DMS153 treated with DMSO at 0.1 percent for 48 hours (cell line): Measurements from ENCODE around the gene HRNR.
"Not testable (repeated sequence)": the region's sequence is repeated elsewhere in the genome, so short reads cannot be mapped to it uniquely, and the experiment has no call there.

Experiments used
- DNase-seq: peaks from one replicate; lab custom pipeline; 2025; ENCODE audit not compliant: unreplicated experiment; lab: John Stamatoyannopoulos, UW

The HRNR gene

GRCh38 chr1:152224093-152224492, at the start of gene HRNR:
TSS of gene HRNR (minus strand) at chr1:152224193. CDS start at chr1:152223253, 940 bp downstream.
- DNase-seq, result no peak

GRCh38 chr1:152256394-152256793, 32.4 kb upstream of the HRNR start:
- DNase-seq, result not testable (repeated sequence)

- no peak for DNase-seq
These were observed 28.2 kb upstream of the HRNR start for GRCh38 chr1:152252157-152252556.

GRCh38 chr1:152251391-152251790, 27.4 kb upstream of the HRNR start:
- no peak for DNase-seq

GRCh38 chr1:152247316-152247715, 23.3 kb upstream of the HRNR start:
- DNase-seq, result no peak

GRCh38 chr1:152244576-152245273, 20.7 kb upstream of the HRNR start:
- DNase-seq, result no peak

GRCh38 chr1:152237093-152237492, 13.1 kb upstream of the HRNR start:
- DNase-seq, result no peak

- no peak for DNase-seq
These were observed 4.8 kb upstream of the HRNR start for GRCh38 chr1:152228831-152229230.

GRCh38 chr1:152227310-152227928, 3.4 kb upstream of the HRNR start:
- no peak for DNase-seq

GRCh38 chr1:152225678-152226077, 1.7 kb upstream of the HRNR start:
- no peak for DNase-seq

- no peak for DNase-seq
These were observed 3.5 kb downstream of the HRNR start for GRCh38 chr1:152220166-152221163.

GRCh38 chr1:152219438-152219837, 4.6 kb downstream of the HRNR start:
- not testable (repeated sequence) for DNase-seq

- DNase-seq, result no peak
These were observed 5.1 kb downstream of the HRNR start for GRCh38 chr1:152218762-152219436.

GRCh38 chr1:152215604-152216003, 8.4 kb downstream of the HRNR start:
- not testable (repeated sequence) for DNase-seq

- DNase-seq, result not testable (repeated sequence)
These were observed 9.1 kb downstream of the HRNR start for GRCh38 chr1:152214911-152215310.

- no peak for DNase-seq
These were observed 25.0 kb downstream of the HRNR start for GRCh38 chr1:152198982-152199381.

- no peak for DNase-seq
These were observed 26.5 kb downstream of the HRNR start for GRCh38 chr1:152197361-152197941.

- no peak for DNase-seq
These were observed 32.3 kb downstream of the HRNR start for GRCh38 chr1:152191711-152192110.

GRCh38 chr1:152191260-152191659, 32.7 kb downstream of the HRNR start:
- no peak for DNase-seq

GRCh38 chr1:152190589-152190988, 33.4 kb downstream of the HRNR start:
- DNase-seq, result no peak
